Measurements from ENCODE around the gene GSE1. TPM values are rescaled to one million over a fixed set of nuclear protein-coding genes. Genes with fewer than 3 reads are reported as not detected.

GSE1 gene
- total and polyA plus RNA-seq, 2 of the 13 experiments (the other 11 are each of a cell fraction or from before 2014, with no cell fraction given): 16.1 to 31.2 TPM

DNA sequence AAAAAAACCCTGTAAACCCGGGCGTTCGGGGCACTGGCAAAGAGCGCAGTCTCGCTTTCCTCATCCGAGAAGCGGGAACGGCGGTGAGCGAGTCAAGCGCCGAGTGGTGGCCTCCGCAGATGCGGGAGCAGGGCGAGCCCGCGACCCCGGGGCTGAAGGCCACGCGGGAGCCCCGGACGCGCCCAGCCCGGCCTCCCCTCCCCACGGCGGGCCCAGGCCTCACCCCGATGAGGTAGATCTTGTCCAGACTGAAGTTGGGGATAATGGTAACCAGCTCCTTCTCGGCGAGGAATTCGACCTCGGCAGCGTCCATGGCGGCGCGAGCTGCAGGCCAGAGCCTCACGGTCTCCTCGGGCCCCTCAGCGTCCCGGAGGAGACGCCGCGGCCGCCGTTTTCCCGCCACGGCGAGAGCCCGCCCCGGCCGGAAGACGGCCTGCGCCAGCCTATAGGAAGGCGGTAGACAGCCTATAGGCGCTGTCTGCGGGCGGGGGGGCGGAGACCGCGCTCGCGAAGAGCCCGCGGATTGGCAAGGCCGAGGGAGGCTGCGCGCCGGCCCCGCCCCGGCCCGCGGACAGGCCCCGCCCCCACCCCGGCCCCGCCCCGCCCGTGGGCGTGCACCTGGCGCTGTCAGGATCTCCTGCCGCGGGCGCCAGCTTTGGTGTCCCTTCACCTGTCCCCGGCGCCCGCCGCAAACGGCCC is 75.6 kb downstream of the GSE1 start, which contains the start of gene GINS2 (continued):
- TF ChIP-seq ZNF251 (CRISPR knock-in tag; IDR thresholded peaks at IDR 0.05): no peak
- no peak for TF ChIP-seq ZNF292 (CRISPR knock-in tag; IDR thresholded peaks at IDR 0.05; ENCODE audit: borderline replicate concordance, low read depth)
- TF ChIP-seq, protein P1, sequence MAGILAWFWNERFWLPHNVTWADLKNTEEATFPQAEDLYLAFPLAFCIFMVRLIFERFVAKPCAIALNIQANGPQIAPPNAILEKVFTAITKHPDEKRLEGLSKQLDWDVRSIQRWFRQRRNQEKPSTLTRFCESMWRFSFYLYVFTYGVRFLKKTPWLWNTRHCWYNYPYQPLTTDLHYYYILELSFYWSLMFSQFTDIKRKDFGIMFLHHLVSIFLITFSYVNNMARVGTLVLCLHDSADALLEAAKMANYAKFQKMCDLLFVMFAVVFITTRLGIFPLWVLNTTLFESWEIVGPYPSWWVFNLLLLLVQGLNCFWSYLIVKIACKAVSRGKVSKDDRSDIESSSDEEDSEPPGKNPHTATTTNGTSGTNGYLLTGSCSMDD (CRISPR knock-in tag; IDR thresholded peaks at IDR 0.05): peak; percentile 81; the same call in 1 of the 2 replicates
- no peak for TF ChIP-seq KLF9 (CRISPR knock-in tag; IDR thresholded peaks at IDR 0.05; ENCODE audit: low read depth)
- TF ChIP-seq PCBP1 (IDR thresholded peaks at IDR 0.05; ENCODE audit: borderline replicate concordance, low read depth, low read length): no peak
- TF ChIP-seq DPF2 (CRISPR knock-in tag; IDR thresholded peaks at IDR 0.05; ENCODE audit: borderline replicate concordance, low read depth): no peak
- TF ChIP-seq ZNF841 (CRISPR knock-in tag; IDR thresholded peaks at IDR 0.05; ENCODE audit: borderline replicate concordance): peak; percentile 82; the same call in 1 of the 2 replicates
- no peak for TF ChIP-seq ZSCAN5A (CRISPR knock-in tag; IDR thresholded peaks at IDR 0.05; ENCODE audit: borderline replicate concordance)
- no peak; the same call in 1 of the 2 replicates for TF ChIP-seq ZBTB25 (CRISPR knock-in tag; IDR thresholded peaks at IDR 0.05)
- peak; percentile 44; the same call in 1 of the 2 replicates for TF ChIP-seq FOXJ3 (CRISPR knock-in tag; IDR thresholded peaks at IDR 0.05; ENCODE audit: borderline replicate concordance)
- TF ChIP-seq SP140L (CRISPR knock-in tag; IDR thresholded peaks at IDR 0.05; ENCODE audit: borderline replicate concordance): no peak
- TF ChIP-seq MTA3 (CRISPR knock-in tag; IDR thresholded peaks at IDR 0.05): no peak
- peak; percentile 89; the same call in 1 of the 2 replicates for TF ChIP-seq NFKB2 (CRISPR knock-in tag; IDR thresholded peaks at IDR 0.05; ENCODE audit: borderline replicate concordance)
- peak; percentile 69; the same call in 1 of the 2 replicates for TF ChIP-seq BCL3 (CRISPR knock-in tag; IDR thresholded peaks at IDR 0.05)
- TF ChIP-seq KDM1A (CRISPR knock-in tag; IDR thresholded peaks at IDR 0.05): no peak
- no peak for TF ChIP-seq NBN (conservative IDR thresholded peaks at IDR 0.05)
- 0 out of 2 replicates have a peak, but pooled peaks have one; percentile 42 for TF ChIP-seq ZSCAN9 (CRISPR knock-in tag; IDR thresholded peaks at IDR 0.05; ENCODE audit: borderline replicate concordance)
- peak; percentile 78 for TF ChIP-seq NAIF1 (CRISPR knock-in tag; IDR thresholded peaks at IDR 0.05; ENCODE audit: borderline replicate concordance)
- TF ChIP-seq ATF1 (CRISPR knock-in tag; IDR thresholded peaks at IDR 0.05): no peak
- TF ChIP-seq ZNF329 (CRISPR knock-in tag; IDR thresholded peaks at IDR 0.05; ENCODE audit: low read depth): no peak
- TF ChIP-seq, protein P2, sequence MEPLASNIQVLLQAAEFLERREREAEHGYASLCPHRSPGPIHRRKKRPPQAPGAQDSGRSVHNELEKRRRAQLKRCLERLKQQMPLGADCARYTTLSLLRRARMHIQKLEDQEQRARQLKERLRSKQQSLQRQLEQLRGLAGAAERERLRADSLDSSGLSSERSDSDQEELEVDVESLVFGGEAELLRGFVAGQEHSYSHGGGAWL (CRISPR knock-in tag; IDR thresholded peaks at IDR 0.05): peak; percentile 63; the same call in 1 of the 2 replicates
- TF ChIP-seq, protein P3, sequence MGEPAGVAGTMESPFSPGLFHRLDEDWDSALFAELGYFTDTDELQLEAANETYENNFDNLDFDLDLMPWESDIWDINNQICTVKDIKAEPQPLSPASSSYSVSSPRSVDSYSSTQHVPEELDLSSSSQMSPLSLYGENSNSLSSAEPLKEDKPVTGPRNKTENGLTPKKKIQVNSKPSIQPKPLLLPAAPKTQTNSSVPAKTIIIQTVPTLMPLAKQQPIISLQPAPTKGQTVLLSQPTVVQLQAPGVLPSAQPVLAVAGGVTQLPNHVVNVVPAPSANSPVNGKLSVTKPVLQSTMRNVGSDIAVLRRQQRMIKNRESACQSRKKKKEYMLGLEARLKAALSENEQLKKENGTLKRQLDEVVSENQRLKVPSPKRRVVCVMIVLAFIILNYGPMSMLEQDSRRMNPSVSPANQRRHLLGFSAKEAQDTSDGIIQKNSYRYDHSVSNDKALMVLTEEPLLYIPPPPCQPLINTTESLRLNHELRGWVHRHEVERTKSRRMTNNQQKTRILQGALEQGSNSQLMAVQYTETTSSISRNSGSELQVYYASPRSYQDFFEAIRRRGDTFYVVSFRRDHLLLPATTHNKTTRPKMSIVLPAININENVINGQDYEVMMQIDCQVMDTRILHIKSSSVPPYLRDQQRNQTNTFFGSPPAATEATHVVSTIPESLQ (CRISPR knock-in tag; conservative IDR thresholded peaks at IDR 0.05): 0 out of 2 replicates have a peak, but pooled peaks have one; percentile 48
- TF ChIP-seq ARNT2 (CRISPR knock-in tag; IDR thresholded peaks at IDR 0.05; ENCODE audit: low read depth): peak; percentile 84
